Endodermal cell (in vitro differentiated cells): ENCODE data around the gene FBXL4. TPM values are rescaled to one million over a fixed set of nuclear protein-coding genes. Genes with fewer than 3 reads are reported as not detected.
A peak's percentile ranks its signal among the peaks of the same experiment; 100 is the strongest.

Source experiments
- DNase-seq: peaks from one replicate; pipeline ENCODE4 v3.0.0-alpha.2; 2017
- H3K27ac ChIP-seq: 2 replicates; pipeline ENCODE4 v1.5.1; 2013; ENCODE audit warnings: mild to moderate bottlenecking, low read depth, low read length, moderate library complexity
- H3K27me3 ChIP-seq: 2 replicates; pipeline ENCODE4 v1.6.1; 2013; ENCODE audit warnings: mild to moderate bottlenecking, low read length, moderate library complexity; ENCODE audit not compliant: insufficient read depth, control insufficient read depth, poor library complexity, severe bottlenecking
- H3K36me3 ChIP-seq: 2 replicates; pipeline ENCODE4 v1.7.0; 2013; ENCODE audit warnings: mild to moderate bottlenecking, low read length, moderate library complexity; ENCODE audit not compliant: control insufficient read depth, insufficient read depth
- H3K4me1 ChIP-seq: one replicate; pipeline ENCODE4 v1.7.0; 2013; ENCODE audit warnings: low read length; ENCODE audit not compliant: control insufficient read depth, insufficient read depth
- H3K4me3 ChIP-seq: 2 replicates; pipeline ENCODE4 v1.5.1; 2013; ENCODE audit warnings: mild to moderate bottlenecking, low read length, moderate library complexity
- H3K9ac ChIP-seq: 2 replicates; pipeline ENCODE4 v1.6.1; 2013; ENCODE audit warnings: mild to moderate bottlenecking, low read length, moderate library complexity; ENCODE audit not compliant: poor library complexity, severe bottlenecking; ENCODE audit errors: extremely low read depth
- H3K9me3 ChIP-seq: 2 replicates; pipeline ENCODE4 v1.6.1; 2013; ENCODE audit warnings: mild to moderate bottlenecking, low read length, moderate library complexity; ENCODE audit not compliant: control insufficient read depth
- H3K27ac Mint-ChIP-seq: 2 replicates; pipeline ENCODE4 v1.8.0; 2020; ENCODE audit warnings: mixed read lengths
- H3K27me3 Mint-ChIP-seq: 2 replicates; pipeline ENCODE4 v1.8.0; 2021; ENCODE audit warnings: mild to moderate bottlenecking, mixed read lengths; ENCODE audit not compliant: insufficient read depth
- H3K36me3 Mint-ChIP-seq: 2 replicates; pipeline ENCODE4 v1.8.0; 2020; ENCODE audit warnings: low read depth, mixed read lengths
- H3K4me1 Mint-ChIP-seq: 2 replicates; pipeline ENCODE4 v1.8.0; 2020; ENCODE audit warnings: mixed read lengths
- H3K4me3 Mint-ChIP-seq: 2 replicates; pipeline ENCODE4 v1.8.0; 2020; ENCODE audit warnings: mild to moderate bottlenecking, moderate library complexity, mixed read lengths
- H3K9me3 Mint-ChIP-seq: 2 replicates; pipeline ENCODE4 v1.8.0; 2020; ENCODE audit warnings: mild to moderate bottlenecking, mixed read lengths
- CTCF ChIP-seq: fragments of 200-600 bp; sonication (generic); conservative IDR thresholded peaks from 2 replicates; pipeline ENCODE4 v1.5.0; 2021; ENCODE audit warnings: antibody characterized with exemption, mild to moderate bottlenecking
- WGBS, 2 experiments: methylation state at CpG; one replicate each; pipeline versions ENCODE4 v1.1.5 to v1.1.7; 2013; ENCODE audit warnings: missing lambda C conversion rate in 2 of 2, mixed read lengths in 1 of 2; ENCODE audit not compliant: insufficient coverage in 1 of 2, insufficient read length in 1 of 2; 5-methylcytosine and 5-hydroxymethylcytosine counted together
- total RNA-seq, 2 donors: library from RNA; stranded (reverse); fragmentation: NEBNext Ultra II Directional in 1 of 2; extraction: Animal tissue kit (Norgen Biotek cat#: 25700) in 1 of 2; gene quantifications; 2 replicates in 1 of 2; 3 replicates in 1 of 2; pipeline ENCODE4 v1.2.1, GENCODE V29; 2021

The FBXL4 gene
- total RNA-seq, 2 donors from 2014 or later = 14.1 to 17.4 TPM

- no peaks in the 10 kb centered on the region for H3K36me3 ChIP-seq
- H3K4me1 ChIP-seq = peaks cover 3% of the 10 kb centered on the region
- no peaks in the 10 kb centered on the region for H3K27me3 ChIP-seq
- H3K9ac ChIP-seq = peak overlapping the region; percentile 61
- Mint-ChIP-seq H3K4me1 (peaks cover 17% of the 10 kb centered on the region), H3K27me3 (no peaks in the 10 kb centered on the region), H3K4me3 (peak overlapping the region; percentile 86), H3K9me3 (peaks cover 19% of the 10 kb centered on the region), H3K36me3 (peaks cover 18% of the 10 kb centered on the region), H3K27ac (no peak overlapping the region)
- WGBS, 2 experiments = 94 to 96% methylated on average over 8 to 10 of the region's 10 CpGs
- no peak for DNase-seq
- H3K9me3 ChIP-seq = peaks cover 17% of the 10 kb centered on the region
- no peak for TF ChIP-seq CTCF
- no peak overlapping the region for H3K27ac ChIP-seq
- peak overlapping the region; percentile 94 for H3K4me3 ChIP-seq
These were observed 1.4 kb downstream of the FBXL4 start for GRCh38 chr6:98946266-98946878.

- TF ChIP-seq CTCF = no peak
- Mint-ChIP-seq H3K4me1 (peaks cover 17% of the 10 kb centered on the region), H3K9me3 (peaks cover 22% of the 10 kb centered on the region), H3K36me3 (peaks cover 24% of the 10 kb centered on the region), H3K4me3 (peak overlapping the region; percentile 24), H3K27me3 (no peaks in the 10 kb centered on the region), H3K27ac (no peak overlapping the region)
- 87 to 100% methylated on average over 1 to 3 of the region's 3 CpGs for WGBS, 2 experiments
- no peak overlapping the region for H3K27ac ChIP-seq
- no peak for DNase-seq
- H3K4me3 ChIP-seq = peak overlapping the region; percentile 94
- no peaks in the 10 kb centered on the region for H3K36me3 ChIP-seq
- H3K9ac ChIP-seq = no peak overlapping the region
- peaks cover 25% of the 10 kb centered on the region for H3K9me3 ChIP-seq
- H3K4me1 ChIP-seq = peaks cover 3% of the 10 kb centered on the region
- H3K27me3 ChIP-seq = no peaks in the 10 kb centered on the region
These were observed 2.2 kb downstream of the FBXL4 start for GRCh38 chr6:98945311-98946115.

GRCh38 chr6:98944598-98945081 lies 3.1 kb downstream of the FBXL4 start:
- no peak overlapping the region for H3K27ac Mint-ChIP-seq
- no peak overlapping the region for H3K4me3 ChIP-seq
- H3K27me3 ChIP-seq = no peaks in the 10 kb centered on the region
- WGBS, 2 experiments = 60 to 84% methylated on average over 1 to 2 of the region's 2 CpGs
- H3K4me3 Mint-ChIP-seq = no peak overlapping the region
- no peaks in the 10 kb centered on the region for H3K27me3 Mint-ChIP-seq
- no peak overlapping the region for H3K9ac ChIP-seq
- peaks cover 30% of the 10 kb centered on the region for H3K36me3 Mint-ChIP-seq
- H3K4me1 Mint-ChIP-seq = peaks cover 17% of the 10 kb centered on the region
- TF ChIP-seq CTCF = no peak
- peaks cover 27% of the 10 kb centered on the region for H3K9me3 Mint-ChIP-seq
- DNase-seq = no peak
- H3K9me3 ChIP-seq = peaks cover 32% of the 10 kb centered on the region
- H3K27ac ChIP-seq = no peak overlapping the region
- no peaks in the 10 kb centered on the region for H3K36me3 ChIP-seq
- H3K4me1 ChIP-seq = peaks cover 3% of the 10 kb centered on the region
